ENCODE measurements around the gene SLC17A1.
"Not testable (repeated sequence)": the region's sequence is repeated elsewhere in the genome, so short reads cannot be mapped to it uniquely, and the experiment has no call there.

The SLC17A1 gene

DNA sequence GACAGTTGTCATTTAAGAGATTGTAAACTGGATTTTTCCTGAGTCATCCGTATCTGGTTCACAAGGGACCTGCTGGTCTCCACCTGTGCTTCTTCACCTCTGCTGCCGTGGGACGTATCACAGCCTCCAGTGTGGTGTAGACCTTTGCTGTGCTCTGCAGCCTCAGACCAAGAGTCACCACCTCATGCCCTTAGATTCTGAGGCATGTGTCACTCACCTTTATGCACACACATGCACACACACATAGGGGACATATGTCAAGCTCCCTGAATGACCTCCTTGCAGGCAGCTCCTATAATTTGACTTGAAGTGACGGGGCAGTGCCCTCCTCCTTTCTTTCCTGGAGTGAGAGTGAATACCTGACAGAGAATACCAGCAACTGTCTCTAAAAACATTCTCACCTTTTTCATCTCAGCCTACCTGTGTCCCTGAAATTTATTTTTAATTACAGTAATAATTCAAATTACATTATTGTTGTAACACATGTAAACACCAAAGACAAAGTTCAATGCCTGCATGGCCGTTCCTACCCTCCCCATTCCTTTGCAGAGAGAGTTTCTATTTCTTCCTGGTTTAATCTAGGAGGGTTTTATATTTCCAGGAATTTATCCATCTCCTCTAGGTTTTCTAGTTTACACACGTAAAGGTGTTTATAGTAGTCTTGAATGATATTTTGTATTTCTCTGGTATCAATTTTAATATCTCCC, 73.8 kb downstream of the SLC17A1 start:
- DNase-seq (ENCODE audit: low read depth in 3 of 3), result no peak

- DNase-seq (ENCODE audit: low read depth in 3 of 3), result no peak
Measured at GRCh38 chr6:25756382-25757363, 75.2 kb downstream of the SLC17A1 start.

DNA sequence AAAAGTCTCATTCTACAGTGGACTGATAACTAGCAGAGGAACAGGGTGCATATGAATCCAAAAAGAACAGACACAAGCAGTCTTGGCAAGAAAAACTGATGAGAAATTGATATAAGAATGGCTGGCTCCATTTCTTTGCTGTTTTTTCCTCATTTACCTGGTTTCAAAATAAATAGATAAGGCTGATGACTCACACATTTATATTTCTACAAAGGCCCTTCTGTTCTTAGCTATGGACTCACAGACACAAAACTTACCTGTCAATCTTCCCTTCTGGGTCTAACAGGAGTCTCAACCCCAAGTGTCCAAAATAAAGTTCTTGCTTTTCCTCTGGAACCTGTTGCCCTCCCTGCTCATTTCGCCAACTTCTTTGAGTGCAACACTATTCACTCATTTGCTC, 76.4 kb downstream of the SLC17A1 start:
- DNase-seq (ENCODE audit: low read depth in 3 of 3), result no peak

GRCh38 chr6:25754535-25754934, 77.3 kb downstream of the SLC17A1 start, which contains the start of gene SLC17A4:
TSS of gene SLC17A4 (plus strand) at chr6:25754742. CDS start at chr6:25761963, 7,221 bp downstream.
- DNase-seq (ENCODE audit: low read depth in 3 of 3), result no peak

GRCh38 chr6:25753079-25753478, 78.8 kb downstream of the SLC17A1 start:
- DNase-seq (ENCODE audit: low read depth in 3 of 3), result no peak

DNA sequence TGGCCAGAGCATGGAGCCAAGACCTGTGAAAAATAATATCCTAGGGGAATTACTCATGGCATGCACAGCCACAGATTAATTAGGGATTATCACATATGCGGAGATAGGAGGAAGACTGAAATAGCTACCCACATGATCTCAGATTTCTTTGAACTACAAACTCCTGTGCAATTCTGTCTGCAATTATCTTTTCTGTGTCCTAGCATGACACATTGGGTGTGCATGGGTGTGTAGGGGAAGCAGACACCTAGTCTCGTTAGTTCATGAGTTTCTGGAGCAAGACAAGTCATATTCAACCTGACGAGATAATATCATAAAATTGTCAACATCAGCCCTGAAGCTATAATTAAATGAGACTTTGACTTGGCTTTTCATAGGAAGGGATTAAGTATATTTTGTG, 80.9 kb downstream of the SLC17A1 start:
- DNase-seq (ENCODE audit: low read depth in 3 of 3), result no peak

GRCh38 chr6:25749837-25750236, 82.0 kb downstream of the SLC17A1 start:
- DNase-seq (ENCODE audit: low read depth in 3 of 3), result no peak

GRCh38 chr6:25748601-25749517, 83.0 kb downstream of the SLC17A1 start:
- not testable (repeated sequence) for DNase-seq (ENCODE audit: low read depth in 3 of 3)

DNA sequence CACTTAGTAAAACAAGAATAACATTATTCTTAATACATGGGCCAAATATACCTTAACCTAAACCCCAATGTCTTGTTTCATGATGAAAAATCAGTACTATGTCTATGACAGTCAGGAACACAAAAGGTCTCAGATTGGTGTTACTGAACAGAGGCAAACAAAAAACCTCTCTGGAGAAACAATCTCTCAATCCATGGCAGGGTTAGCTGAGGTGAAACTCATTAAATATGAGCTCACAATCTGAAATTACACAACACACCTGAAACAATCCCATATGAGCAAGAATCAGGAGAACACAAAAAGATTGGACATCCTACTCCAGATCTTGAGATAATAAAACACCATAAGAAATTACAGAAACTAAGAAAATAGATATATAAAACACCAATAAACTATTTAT, 83.8 kb downstream of the SLC17A1 start:
- DNase-seq (ENCODE audit: low read depth in 3 of 3), result no peak

DNA sequence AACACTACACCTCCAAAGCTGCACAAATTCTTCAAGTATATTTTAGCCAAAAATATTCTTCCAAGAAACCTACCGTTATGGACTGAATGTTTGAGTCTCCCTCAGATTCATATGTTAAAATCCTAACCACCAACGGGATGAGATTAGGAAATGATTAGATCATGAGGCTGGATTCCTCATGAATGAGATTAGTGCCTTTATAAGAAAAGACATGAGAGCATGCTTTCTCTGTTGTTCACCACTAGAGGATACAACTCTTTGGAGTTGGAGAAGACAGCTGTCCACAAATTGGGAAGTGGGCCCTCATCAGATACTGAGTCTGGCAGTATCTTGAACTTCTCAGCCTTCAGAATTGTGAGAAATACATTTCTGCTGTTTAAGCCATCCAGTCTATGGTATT, 84.4 kb downstream of the SLC17A1 start:
- no peak for DNase-seq (ENCODE audit: low read depth in 3 of 3)

- no peak for DNase-seq (ENCODE audit: low read depth in 3 of 3)
Measured at GRCh38 chr6:25746968-25747367, 84.9 kb downstream of the SLC17A1 start.

GRCh38 chr6:25745836-25746235, 86.0 kb downstream of the SLC17A1 start:
- no peak for DNase-seq (ENCODE audit: low read depth in 3 of 3)

DNA sequence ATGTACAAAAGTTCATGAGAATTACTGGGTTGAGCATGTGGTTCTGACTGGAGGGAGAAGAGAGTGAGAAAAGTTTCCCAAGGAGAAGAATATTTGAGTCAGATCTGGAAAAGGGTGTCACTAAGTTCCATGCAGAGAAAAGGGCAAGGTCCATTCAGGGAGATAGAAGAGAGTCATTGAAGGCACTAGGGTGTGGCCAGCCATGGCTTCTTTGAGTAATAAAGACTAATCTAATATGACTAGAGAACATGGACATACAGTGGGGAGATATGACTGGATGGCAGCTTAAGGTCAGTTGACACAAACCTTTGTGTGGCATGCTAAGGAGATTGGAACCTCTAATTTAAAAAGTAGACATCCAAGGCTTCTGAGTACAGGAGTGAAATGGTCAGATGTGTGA, 88.0 kb downstream of the SLC17A1 start:
- no peak for DNase-seq (ENCODE audit: low read depth in 3 of 3)

DNA sequence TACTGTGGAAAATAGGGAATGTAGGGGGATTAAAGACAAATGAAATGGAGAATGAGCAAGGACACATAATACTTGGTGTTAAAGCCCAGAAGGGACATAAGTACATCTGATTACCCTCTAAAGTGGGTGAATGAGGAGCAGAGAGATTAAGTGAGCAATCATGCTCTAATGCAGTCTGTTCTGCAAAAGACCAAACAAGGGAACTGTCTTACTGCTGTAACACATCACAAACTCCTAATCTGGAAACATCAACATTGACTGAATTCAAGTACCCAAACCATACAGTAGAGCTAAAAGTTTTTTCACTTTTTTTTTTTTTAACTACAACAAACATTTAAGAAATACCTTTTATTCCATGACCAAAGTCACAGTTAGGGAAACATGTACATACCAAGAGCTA, 96.6 kb downstream of the SLC17A1 start:
- DNase-seq (ENCODE audit: low read depth in 3 of 3), result no peak

All from stimulated activated CD4-positive, alpha-beta T cell treated with anti-CD3 and anti-CD28 coated beads, TNF-alpha, amount 100 ng/mL, for 48 hours (primary cell).